KOPT-K1 (cell line): ENCODE measurements around the gene UBQLN1.

Experiments used
- H3K27ac ChIP-seq: fragments of 200-600 bp; sonication (generic); 2 replicates; pipeline ENCODE4 v1.5.1; 2016; ENCODE audit warnings: antibody characterized with exemption, mild to moderate bottlenecking, low read depth, low read length; ENCODE audit not compliant: poor library complexity, severe bottlenecking
- H3K36me3 ChIP-seq: fragments of 200-600 bp; sonication (generic); 2 replicates; pipeline ENCODE4 v1.5.1; 2017; ENCODE audit warnings: antibody characterized with exemption, mild to moderate bottlenecking, low read length, moderate library complexity; ENCODE audit not compliant: insufficient read depth
- H3K9me3 ChIP-seq: fragments of 200-600 bp; sonication (generic); 2 replicates; pipeline ENCODE4 v1.5.1; 2017; ENCODE audit warnings: antibody characterized with exemption, low read length, mild to moderate bottlenecking; ENCODE audit not compliant: insufficient read depth, poor library complexity, severe bottlenecking

UBQLN1 gene

DNA sequence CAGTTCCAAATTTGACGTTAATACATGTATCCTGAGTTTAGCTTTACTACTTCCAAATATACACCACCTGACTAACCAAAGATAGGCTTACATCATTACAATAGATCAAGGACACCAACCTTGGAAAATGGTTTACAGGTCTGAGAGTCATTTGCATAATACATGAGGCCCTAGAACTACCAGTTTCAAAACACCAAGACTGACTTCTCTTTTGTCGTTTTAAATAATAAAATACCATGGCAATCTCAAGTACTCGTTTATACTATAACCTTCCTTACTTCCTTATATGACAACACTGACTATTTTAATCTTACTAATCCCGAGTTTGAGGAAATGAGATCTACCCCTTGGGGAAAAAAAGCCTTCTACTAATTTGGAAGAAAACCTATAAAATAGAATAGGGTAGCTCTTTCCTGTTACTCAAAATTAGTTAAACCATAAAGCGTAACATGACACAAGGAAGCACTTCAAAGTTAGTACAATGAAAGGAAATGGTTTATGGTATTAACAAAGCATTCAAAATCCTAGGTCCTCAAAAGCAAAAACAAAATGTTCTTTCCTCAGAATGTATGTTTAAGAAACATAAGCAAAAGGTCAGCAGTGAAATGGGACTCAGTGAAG lies 42.1 kb downstream of the UBQLN1 start:
- Histone ChIP-seq H3K36me3 (peaks cover 95% of the 10 kb centered on the region), H3K27ac (no peak overlapping the region), H3K9me3 (no peaks in the 10 kb centered on the region)

DNA sequence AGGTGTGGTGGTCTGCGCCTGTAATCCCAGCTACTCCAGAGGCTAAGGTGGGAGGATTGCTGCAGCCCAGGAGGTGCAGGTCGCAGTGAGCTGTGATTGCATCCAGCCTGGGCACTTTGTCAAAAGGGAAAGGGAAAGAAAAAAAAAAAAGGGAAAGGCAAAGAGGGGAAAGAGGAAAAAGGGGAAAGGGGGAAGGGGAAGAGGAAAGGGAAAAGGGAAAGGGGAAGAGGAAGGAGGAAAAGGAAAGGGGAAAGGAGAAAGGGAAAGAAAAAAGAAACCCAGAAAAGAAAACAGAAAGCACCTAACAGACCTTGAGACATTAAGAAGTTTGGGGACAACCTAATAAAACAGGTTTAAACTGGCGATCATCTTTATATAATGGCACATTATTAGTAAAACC lies 44.8 kb downstream of the UBQLN1 start:
- Histone ChIP-seq H3K36me3 (peaks cover 93% of the 10 kb centered on the region), H3K27ac (no peak overlapping the region), H3K9me3 (no peaks in the 10 kb centered on the region)

DNA sequence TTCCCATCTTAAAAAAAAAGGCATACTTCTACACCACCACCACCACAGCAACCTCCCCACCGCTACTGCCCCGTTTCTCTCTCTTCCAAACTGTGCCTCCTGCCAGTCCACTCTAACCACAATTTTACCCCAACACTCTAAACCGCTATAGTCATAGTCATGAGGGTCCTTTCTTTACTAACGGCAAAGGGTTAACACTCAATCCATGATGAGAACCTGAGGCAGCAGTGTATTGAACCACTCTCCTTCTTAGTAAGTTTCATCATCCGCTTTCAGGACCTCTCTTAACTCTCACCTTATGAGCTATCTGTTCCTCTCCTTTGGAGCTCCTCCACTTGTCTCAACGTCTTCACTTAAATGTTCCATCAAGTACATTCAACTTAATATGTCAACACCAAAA lies 50.8 kb downstream of the UBQLN1 start:
- peaks cover 97% of the 10 kb centered on the region for H3K36me3 ChIP-seq
- no peak overlapping the region for H3K27ac ChIP-seq
- no peaks in the 10 kb centered on the region for H3K9me3 ChIP-seq

DNA sequence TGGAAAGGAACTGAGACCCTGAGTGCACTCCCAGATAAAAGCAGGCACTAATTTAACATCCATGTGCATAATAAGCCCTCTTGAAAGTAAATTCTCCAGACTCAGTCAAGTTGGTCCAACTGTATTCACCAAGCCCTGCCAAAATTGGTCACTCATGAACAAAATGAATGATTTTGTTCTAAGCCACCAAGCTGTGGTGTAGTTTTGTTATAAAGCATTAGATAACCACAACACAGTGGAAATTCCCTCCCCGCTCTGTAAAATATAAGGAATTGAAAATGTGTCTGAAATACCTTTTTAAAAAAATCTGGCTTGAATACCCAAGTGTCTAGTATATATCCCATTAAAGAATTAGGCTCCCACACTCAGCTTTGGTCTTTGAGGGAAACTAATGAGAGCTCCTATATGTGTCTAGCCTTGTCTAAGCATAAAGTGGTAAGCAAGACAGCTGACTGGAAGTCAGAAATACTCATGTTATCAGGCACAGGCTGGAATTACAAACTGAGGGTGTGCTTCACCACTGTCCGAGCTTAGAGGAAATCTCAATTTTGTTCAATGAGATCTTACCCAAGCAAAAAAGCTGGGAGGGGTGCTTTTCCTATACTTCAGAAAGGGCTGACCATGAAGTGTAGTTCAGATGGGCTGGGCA lies 51.6 kb downstream of the UBQLN1 start:
- Histone ChIP-seq H3K36me3 (peaks cover 97% of the 10 kb centered on the region), H3K27ac (no peak overlapping the region), H3K9me3 (no peaks in the 10 kb centered on the region)

DNA sequence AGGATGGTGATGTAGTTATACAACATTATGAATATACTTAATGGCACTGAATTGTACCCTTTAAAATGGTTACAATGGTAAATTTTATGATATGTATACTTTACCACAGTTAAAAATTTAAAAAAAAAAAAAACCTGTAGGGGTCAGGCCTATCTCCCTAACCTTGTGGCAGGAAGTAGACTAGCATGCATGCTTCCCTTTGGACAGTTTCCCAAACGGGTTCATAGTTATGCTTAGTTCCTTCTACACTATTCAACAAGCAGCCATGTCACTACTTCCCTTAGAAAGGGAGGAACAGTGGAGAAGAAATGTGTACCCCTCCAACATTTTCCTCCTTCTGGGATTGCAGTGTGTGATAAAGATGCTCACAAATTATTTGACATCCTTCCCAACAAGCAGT lies 52.3 kb downstream of the UBQLN1 start:
- Histone ChIP-seq H3K27ac (no peak overlapping the region), H3K36me3 (peaks cover 96% of the 10 kb centered on the region), H3K9me3 (no peaks in the 10 kb centered on the region)

DNA sequence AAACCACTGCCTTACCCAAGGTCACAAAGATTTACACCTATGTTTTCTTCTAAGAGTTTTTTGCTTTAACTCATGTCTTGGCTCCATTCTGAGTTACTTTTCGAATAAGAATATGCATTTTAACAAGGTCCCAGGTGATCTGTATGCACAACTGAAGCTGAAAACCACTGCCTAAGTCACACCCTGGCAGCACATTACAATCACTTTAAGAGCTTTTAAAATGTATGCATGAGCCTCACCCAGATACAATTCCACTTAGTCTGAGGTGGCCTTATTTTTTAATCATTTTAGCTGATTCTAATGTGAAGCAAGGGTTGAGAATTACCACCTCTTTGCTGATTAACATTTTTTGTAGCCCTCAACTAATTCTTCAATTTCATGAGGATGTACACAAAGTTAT lies 55.3 kb downstream of the UBQLN1 start:
- Histone ChIP-seq H3K36me3 (peaks cover 74% of the 10 kb centered on the region), H3K27ac (no peak overlapping the region), H3K9me3 (no peaks in the 10 kb centered on the region)

DNA sequence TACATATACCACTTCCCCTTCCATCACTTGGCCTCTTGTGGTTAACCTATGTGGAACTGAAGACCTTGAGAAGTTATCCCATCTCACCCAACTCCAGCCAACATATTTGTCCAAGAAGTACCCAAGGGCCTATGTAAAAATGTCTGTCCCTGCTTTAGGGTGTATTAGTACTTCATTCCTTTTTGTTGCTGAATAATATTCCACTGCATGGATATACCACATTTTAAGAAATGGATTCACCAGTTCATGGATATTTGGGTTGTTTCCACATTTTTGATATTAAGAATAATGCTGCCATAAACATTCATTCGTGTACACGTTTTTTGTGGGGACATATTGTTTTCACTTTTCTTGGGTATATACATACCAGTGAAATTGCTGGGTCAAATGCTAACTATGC lies 56.2 kb downstream of the UBQLN1 start:
- Histone ChIP-seq H3K36me3 (peaks cover 65% of the 10 kb centered on the region), H3K9me3 (no peaks in the 10 kb centered on the region)

DNA sequence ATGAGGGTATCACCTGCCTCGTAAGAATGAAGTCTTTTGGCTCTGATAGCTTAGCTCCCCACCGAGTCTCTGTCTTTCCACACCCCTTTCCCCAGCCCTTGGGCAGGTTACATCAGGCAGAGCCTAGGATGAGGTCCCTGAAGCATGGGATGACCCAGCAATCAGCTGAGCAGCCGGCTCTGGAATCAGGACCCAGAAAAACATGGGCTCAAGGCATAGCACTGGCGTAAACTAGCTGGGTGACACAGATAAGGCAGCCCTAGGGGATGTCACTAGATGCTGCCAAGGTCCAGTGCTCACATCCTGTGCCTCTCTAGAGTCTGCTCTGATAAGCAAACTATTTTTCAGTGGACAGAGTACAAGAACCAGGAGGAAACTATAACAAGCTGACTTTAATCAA lies 58.2 kb downstream of the UBQLN1 start:
- no peaks in the 10 kb centered on the region for H3K9me3 ChIP-seq
- H3K36me3 ChIP-seq, result peaks cover 45% of the 10 kb centered on the region
- H3K27ac ChIP-seq, result no peak overlapping the region

More for the DNA sequence above, 56.2 kb downstream of the UBQLN1 start:
- no peak overlapping the region for H3K27ac ChIP-seq

DNA sequence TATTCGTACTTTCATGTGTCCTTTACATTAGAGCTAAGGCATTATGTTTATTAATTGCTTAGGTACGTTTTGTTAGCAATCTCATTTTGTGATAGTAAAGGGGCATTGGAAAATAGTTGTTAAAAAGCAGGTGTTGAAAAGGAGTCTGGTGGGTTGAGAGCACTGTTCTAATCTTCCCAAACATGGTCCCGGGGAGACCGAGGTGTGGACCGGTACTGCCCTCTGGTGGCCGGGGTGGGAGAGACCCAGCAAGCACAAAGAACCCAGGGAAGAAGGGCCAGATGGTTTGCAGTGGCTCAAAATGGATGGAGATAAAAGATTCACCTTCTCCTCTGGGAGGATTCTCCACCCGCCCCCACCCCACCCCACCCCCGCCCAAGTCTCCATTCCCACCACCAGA lies 58.7 kb downstream of the UBQLN1 start:
- H3K36me3 ChIP-seq, result peaks cover 40% of the 10 kb centered on the region
- no peak overlapping the region for H3K27ac ChIP-seq
- H3K9me3 ChIP-seq, result no peaks in the 10 kb centered on the region

DNA sequence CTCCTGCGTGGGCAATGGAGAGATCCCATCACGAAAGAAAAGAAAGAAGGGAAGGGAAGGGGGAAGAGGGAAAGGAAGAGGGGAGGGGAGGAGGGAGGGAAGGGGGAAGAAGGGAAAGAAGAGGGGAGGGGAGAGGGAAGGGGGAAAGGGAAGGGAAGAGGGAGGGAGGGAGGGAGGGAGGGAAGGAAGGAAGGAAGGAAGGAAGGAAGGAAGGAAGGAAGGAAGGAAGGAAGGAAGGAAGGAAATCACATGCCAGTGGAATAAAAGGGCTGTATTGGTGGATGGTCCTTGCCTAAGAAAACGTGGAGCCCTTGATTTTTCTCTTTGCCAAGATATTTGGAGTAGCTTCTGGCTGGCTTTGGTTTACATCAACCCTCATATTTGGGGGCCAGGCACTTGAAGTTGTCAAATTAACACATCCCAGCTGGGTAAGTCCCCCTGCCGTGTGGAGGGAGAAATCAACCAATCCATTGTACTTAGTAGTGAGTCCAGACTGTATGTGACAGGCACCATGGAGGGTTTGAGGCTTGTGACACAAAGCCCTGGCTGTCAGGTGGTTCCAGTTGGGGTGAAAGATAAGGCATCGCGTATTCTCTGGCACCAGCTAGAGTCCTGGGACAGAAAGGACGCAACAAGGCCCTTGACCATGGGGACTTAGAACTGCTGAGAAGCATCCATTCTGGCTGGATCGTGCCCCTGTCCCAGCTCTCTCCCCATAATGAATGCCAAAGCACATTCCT lies 61.1 kb downstream of the UBQLN1 start:
- Histone ChIP-seq H3K27ac (no peak overlapping the region), H3K9me3 (no peaks in the 10 kb centered on the region), H3K36me3 (peaks cover 17% of the 10 kb centered on the region)

DNA sequence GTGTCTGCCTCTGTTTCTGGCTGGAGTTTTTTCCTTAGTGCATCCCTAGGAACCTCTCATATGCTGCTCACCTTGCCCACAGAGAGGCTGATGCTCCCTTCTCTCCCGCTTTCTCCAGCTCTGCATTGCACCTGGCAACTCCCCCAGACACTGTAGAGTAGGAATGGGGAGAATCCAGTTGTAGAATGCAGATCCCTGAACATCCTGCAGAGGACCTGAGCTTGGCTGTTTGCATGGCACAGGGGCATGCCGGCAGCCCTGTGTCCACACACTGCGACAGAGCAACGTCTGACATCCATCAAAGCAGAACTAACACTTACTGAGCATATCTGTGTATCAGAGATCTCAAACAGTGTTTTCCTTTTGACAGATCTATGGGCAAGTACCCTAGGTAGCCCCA lies 65.0 kb downstream of the UBQLN1 start:
- H3K9me3 ChIP-seq, result no peaks in the 10 kb centered on the region
- H3K27ac ChIP-seq, result no peak overlapping the region
- H3K36me3 ChIP-seq, result no peaks in the 10 kb centered on the region; the same call in 1 of the 2 replicates

DNA sequence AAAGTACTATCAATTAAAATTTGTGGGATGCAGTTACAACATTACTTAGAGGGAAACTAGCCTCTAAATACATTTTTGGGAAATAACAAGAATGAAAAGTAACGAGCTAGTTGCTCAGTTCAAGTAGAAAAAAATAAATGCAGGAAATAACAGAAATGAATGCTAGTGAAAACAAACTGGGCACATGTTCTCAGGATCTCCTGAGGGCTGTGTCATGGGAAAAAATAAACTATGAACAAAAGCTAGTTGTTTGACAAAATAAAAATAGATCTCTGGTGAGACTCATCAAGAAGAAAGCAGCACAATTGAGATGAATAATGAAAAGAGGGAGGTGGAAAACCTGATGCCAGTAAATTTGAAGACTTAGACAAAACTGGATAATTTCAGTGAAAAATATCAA lies 68.5 kb downstream of the UBQLN1 start:
- Histone ChIP-seq H3K9me3 (no peaks in the 10 kb centered on the region), H3K27ac (no peak overlapping the region), H3K36me3 (no peaks in the 10 kb centered on the region)

DNA sequence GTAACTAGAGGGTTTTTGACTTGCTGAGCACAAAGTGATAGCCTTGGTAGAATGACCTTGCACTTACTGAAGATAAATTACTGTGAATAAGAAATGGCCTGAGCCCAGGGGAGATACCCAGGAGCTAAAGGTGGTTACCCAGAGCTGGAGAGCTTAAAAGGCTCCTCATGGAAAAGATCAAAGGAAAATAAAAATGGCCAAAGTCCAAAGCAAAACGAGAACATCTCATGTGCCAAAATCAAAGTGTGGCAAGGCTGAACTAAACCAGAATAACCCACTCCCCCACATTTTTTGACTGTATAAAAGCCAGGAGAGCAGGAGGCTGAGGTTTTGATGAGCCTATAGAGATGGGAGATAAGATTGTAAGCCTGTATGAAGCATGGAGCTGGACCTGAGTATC lies 70.4 kb downstream of the UBQLN1 start:
- Histone ChIP-seq H3K36me3 (no peaks in the 10 kb centered on the region), H3K27ac (no peak overlapping the region), H3K9me3 (no peaks in the 10 kb centered on the region)

DNA sequence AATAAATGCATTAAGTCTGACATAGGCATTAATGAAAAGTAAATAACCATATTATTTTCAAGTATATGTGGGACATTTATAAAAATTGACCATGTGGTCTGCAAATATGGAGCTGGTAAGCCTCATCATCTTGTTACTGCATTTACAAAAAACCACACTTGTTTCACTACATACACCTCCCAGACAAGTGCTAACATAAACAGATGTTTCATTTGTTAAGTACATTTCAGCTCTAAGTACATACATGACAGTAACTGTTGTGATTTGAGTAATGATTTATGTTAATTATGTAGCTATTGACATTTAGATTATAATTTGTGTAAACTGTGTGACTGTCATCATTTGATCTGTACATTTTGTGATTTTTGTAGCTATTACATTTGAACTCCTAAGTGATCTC lies 70.9 kb downstream of the UBQLN1 start:
- Histone ChIP-seq H3K9me3 (no peaks in the 10 kb centered on the region), H3K27ac (no peak overlapping the region), H3K36me3 (no peaks in the 10 kb centered on the region)

DNA sequence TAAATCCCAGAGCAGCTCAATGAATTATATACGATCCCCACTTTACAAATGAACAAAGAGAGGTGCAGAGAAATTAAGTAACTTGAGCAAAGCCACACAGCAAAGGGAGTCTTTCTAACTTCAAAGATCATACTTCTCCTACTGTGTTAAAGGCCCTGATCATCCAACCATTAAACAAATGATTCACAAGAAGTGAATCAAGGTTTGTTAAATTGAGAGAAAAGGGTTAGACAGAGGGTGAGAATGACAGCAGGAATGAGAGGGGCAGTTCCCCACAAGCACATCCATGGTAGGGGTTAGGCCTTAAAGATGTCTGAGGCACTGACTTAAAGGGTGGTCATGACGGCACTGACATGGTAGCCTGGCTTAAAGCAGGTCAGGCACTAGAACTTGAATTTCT lies 74.1 kb downstream of the UBQLN1 start:
- Histone ChIP-seq H3K36me3 (peaks cover 3% of the 10 kb centered on the region; the same call in 1 of the 2 replicates), H3K9me3 (no peaks in the 10 kb centered on the region), H3K27ac (no peak overlapping the region)
